Measurements from ENCODE around the gene PARD3.
A peak's percentile ranks its signal among the peaks of the same experiment; 100 is the strongest.
"Not testable (repeated sequence)": the region's sequence is repeated elsewhere in the genome, so short reads cannot be mapped to it uniquely, and the experiment has no call there.

PARD3 gene

GRCh38 chr10:34392641-34393170 lies 422.4 kb downstream of the PARD3 start:
- H3K4me1 Mint-ChIP-seq (ENCODE audit: low read depth): no peaks in the 10 kb centered on the region
- no peaks in the 10 kb centered on the region for H3K36me3 Mint-ChIP-seq (ENCODE audit: low read depth)
- no peak overlapping the region for H3K27ac Mint-ChIP-seq
- no peaks in the 10 kb centered on the region for H3K27me3 Mint-ChIP-seq
- no peaks in the 10 kb centered on the region for H3K9me3 Mint-ChIP-seq
- H3K4me3 Mint-ChIP-seq: no peak overlapping the region

DNA sequence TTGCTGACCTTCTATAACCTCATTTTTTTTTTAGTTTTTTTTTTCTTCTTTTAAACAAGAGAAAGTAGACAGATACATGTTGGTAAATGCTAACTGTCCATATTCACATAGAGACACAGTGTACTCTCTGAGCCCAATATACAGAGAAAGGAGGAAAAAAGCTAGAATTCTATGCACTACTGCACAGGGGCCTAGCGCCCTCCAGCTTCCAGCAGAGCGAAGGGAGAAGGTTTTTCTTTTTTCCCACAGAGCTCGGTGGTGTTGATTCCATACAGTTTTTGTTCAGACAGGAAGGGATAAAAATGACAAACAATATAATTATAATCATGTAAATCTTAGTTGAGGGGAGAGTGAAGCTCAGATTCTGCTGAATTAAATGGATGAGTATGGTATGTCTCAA lies 423.9 kb downstream of the PARD3 start:
- not testable (repeated sequence) for H3K36me3 Mint-ChIP-seq (ENCODE audit: low read depth); H3K4me1 Mint-ChIP-seq (ENCODE audit: low read depth); H3K27me3 Mint-ChIP-seq; H3K27ac Mint-ChIP-seq; H3K9me3 Mint-ChIP-seq; H3K4me3 Mint-ChIP-seq

DNA sequence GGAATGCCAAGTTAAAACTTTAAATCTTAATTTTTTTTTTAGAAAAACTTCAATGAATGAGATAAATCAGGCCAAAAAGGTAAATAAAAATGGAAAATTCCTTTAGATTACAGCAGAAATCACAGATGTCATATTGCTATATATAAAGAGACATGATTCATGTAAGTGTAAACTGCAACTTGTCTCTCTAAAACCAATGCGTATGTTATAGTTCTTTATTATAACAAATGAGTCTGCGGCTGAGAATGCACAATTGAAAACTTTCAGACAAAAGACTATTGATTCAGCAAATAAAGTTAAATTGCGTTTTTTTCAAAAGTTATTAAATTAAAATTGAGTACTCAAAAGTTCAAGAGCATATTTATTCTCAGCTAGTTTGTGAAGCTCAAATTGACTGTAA lies 425.3 kb downstream of the PARD3 start:
- Mint-ChIP-seq H3K4me1 (ENCODE audit: low read depth) (no peaks in the 10 kb centered on the region), H3K27me3 (no peaks in the 10 kb centered on the region), H3K4me3 (no peak overlapping the region), H3K36me3 (ENCODE audit: low read depth) (no peaks in the 10 kb centered on the region), H3K27ac (no peak overlapping the region), H3K9me3 (no peaks in the 10 kb centered on the region)

DNA sequence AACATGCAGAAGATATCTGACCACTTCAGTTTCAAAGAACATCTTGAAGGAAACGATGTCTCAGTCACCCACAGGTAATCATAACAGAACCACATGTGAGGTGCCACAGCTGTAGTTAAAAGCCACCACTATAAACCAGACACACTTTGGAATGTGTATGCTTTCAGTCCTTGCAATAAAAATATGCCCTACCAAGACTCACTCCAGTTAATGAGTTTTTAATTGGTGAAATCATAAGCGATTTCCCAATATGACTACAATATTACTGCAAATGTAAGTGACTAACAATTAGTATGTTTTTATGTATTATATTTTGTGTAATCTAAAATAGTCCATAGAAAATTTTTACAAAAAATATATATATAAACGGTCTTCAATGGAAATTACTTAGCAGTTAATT lies 428.2 kb downstream of the PARD3 start:
- Mint-ChIP-seq H3K9me3 (no peaks in the 10 kb centered on the region), H3K27ac (no peak overlapping the region), H3K36me3 (ENCODE audit: low read depth) (no peaks in the 10 kb centered on the region), H3K4me1 (ENCODE audit: low read depth) (no peaks in the 10 kb centered on the region), H3K27me3 (no peaks in the 10 kb centered on the region), H3K4me3 (no peak overlapping the region)

- Mint-ChIP-seq H3K4me3 (no peak overlapping the region), H3K27ac (no peak overlapping the region), H3K27me3 (no peaks in the 10 kb centered on the region), H3K9me3 (no peaks in the 10 kb centered on the region), H3K4me1 (ENCODE audit: low read depth) (no peaks in the 10 kb centered on the region), H3K36me3 (ENCODE audit: low read depth) (no peaks in the 10 kb centered on the region)
Observed at GRCh38 chr10:34384372-34384771, 430.7 kb downstream of the PARD3 start.

DNA sequence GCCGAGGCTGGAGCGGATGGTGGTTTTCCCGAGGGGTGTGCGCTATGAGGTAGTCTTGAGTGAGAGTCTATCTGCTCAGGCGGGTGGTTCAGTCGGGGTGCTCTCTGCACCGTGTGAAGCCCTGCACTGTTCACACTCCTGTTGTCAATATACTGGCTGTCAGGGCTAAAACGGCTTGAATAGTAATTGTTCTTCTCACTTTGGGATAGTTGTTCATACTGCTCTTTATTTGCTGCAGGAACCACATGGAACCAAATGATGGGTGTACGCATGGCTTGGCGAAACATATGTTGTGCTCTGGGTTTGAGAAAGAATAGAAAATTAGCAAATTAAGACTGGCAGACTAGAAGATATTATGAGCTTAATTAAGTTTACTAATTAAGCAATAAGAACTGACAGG lies 432.5 kb downstream of the PARD3 start:
- Mint-ChIP-seq H3K27me3 (no peaks in the 10 kb centered on the region), H3K36me3 (ENCODE audit: low read depth) (no peaks in the 10 kb centered on the region), H3K4me3 (no peak overlapping the region), H3K27ac (no peak overlapping the region), H3K4me1 (ENCODE audit: low read depth) (no peaks in the 10 kb centered on the region), H3K9me3 (no peaks in the 10 kb centered on the region)

GRCh38 chr10:34380856-34381255 lies 434.2 kb downstream of the PARD3 start:
- Mint-ChIP-seq H3K27ac (no peak overlapping the region), H3K36me3 (ENCODE audit: low read depth) (no peaks in the 10 kb centered on the region), H3K9me3 (no peaks in the 10 kb centered on the region), H3K4me1 (ENCODE audit: low read depth) (no peaks in the 10 kb centered on the region), H3K4me3 (no peak overlapping the region), H3K27me3 (no peaks in the 10 kb centered on the region)

- no peaks in the 10 kb centered on the region for H3K36me3 Mint-ChIP-seq (ENCODE audit: low read depth)
- H3K27me3 Mint-ChIP-seq: no peaks in the 10 kb centered on the region
- H3K4me3 Mint-ChIP-seq: no peak overlapping the region
Observed at GRCh38 chr10:34378297-34378696, 436.8 kb downstream of the PARD3 start.

GRCh38 chr10:34377833-34378232 lies 437.3 kb downstream of the PARD3 start:
- H3K4me1 Mint-ChIP-seq (ENCODE audit: low read depth): peaks cover 8% of the 10 kb centered on the region
- no peaks in the 10 kb centered on the region for H3K27me3 Mint-ChIP-seq

More at GRCh38 chr10:34378297-34378696, 436.8 kb downstream of the PARD3 start:
- peaks cover 8% of the 10 kb centered on the region for H3K4me1 Mint-ChIP-seq (ENCODE audit: low read depth)
- H3K9me3 Mint-ChIP-seq: no peaks in the 10 kb centered on the region
- no peak overlapping the region for H3K27ac Mint-ChIP-seq

GRCh38 chr10:34374356-34375045 lies 440.6 kb downstream of the PARD3 start:
- Mint-ChIP-seq H3K4me1 (ENCODE audit: low read depth) (peaks cover 8% of the 10 kb centered on the region), H3K4me3 (no peak overlapping the region), H3K9me3 (no peaks in the 10 kb centered on the region), H3K27ac (peak overlapping the region; percentile 8), H3K27me3 (no peaks in the 10 kb centered on the region), H3K36me3 (ENCODE audit: low read depth) (no peaks in the 10 kb centered on the region)

More at GRCh38 chr10:34377833-34378232, 437.3 kb downstream of the PARD3 start:
- Mint-ChIP-seq H3K27ac (no peak overlapping the region), H3K36me3 (ENCODE audit: low read depth) (no peaks in the 10 kb centered on the region), H3K4me3 (no peak overlapping the region), H3K9me3 (no peaks in the 10 kb centered on the region)

- no peaks in the 10 kb centered on the region for H3K27me3 Mint-ChIP-seq
- H3K4me1 Mint-ChIP-seq (ENCODE audit: low read depth): peaks cover 8% of the 10 kb centered on the region
- H3K27ac Mint-ChIP-seq: no peak overlapping the region
- H3K4me3 Mint-ChIP-seq: no peak overlapping the region
- H3K9me3 Mint-ChIP-seq: no peaks in the 10 kb centered on the region
- H3K36me3 Mint-ChIP-seq (ENCODE audit: low read depth): no peaks in the 10 kb centered on the region
Observed at GRCh38 chr10:34373211-34373610, 441.9 kb downstream of the PARD3 start.

DNA sequence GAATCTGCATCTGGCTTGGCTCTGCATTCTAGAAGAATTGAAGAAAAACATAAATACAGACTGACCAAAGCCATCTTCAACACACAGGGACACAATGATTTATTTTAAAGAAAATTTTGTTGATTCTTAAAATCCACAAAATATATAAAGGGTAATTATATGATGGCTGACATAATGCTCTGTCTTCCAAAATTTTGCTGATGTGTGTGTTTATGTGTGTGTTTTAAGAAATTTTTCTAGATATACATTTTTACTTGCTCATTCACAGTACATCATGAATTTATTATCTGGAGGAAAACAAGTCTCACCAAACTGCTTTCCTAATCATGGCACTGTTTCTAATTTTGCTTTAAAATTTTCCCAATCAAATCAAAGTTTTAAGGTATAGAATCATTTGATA lies 442.6 kb downstream of the PARD3 start:
- H3K4me1 Mint-ChIP-seq (ENCODE audit: low read depth): peaks cover 8% of the 10 kb centered on the region

GRCh38 chr10:34370126-34370525 lies 445.0 kb downstream of the PARD3 start:
- Mint-ChIP-seq H3K36me3 (ENCODE audit: low read depth) (no peaks in the 10 kb centered on the region), H3K9me3 (no peaks in the 10 kb centered on the region), H3K4me1 (ENCODE audit: low read depth) (peaks cover 8% of the 10 kb centered on the region), H3K27me3 (no peaks in the 10 kb centered on the region), H3K4me3 (no peak overlapping the region), H3K27ac (no peak overlapping the region)

More for the DNA sequence above, 442.6 kb downstream of the PARD3 start:
- Mint-ChIP-seq H3K9me3 (no peaks in the 10 kb centered on the region), H3K36me3 (ENCODE audit: low read depth) (no peaks in the 10 kb centered on the region), H3K4me3 (no peak overlapping the region), H3K27ac (no peak overlapping the region), H3K27me3 (no peaks in the 10 kb centered on the region)

DNA sequence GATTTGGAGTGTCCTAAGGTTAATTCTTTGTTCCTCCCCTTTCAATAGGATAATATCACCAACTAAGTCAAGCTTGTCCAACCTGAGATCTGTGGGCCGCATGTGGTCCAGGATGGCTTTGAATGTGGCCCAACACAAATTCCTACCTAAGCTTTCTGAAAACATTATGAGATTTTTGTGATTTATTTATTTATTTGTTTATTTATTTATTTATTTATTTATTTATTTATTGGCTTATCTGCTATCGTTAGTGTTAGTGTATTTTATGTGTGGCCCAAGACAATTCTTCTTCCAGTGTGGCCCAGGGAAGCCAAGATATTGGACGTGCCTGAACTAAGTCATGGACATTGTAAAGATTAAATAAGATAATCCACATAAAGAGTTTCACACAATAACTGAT lies 446.0 kb downstream of the PARD3 start:
- no peaks in the 10 kb centered on the region for H3K4me1 Mint-ChIP-seq (ENCODE audit: low read depth)
- no peak overlapping the region for H3K27ac Mint-ChIP-seq
- H3K27me3 Mint-ChIP-seq: no peaks in the 10 kb centered on the region
- no peaks in the 10 kb centered on the region for H3K36me3 Mint-ChIP-seq (ENCODE audit: low read depth)
- H3K4me3 Mint-ChIP-seq: no peak overlapping the region
- H3K9me3 Mint-ChIP-seq: no peaks in the 10 kb centered on the region

DNA sequence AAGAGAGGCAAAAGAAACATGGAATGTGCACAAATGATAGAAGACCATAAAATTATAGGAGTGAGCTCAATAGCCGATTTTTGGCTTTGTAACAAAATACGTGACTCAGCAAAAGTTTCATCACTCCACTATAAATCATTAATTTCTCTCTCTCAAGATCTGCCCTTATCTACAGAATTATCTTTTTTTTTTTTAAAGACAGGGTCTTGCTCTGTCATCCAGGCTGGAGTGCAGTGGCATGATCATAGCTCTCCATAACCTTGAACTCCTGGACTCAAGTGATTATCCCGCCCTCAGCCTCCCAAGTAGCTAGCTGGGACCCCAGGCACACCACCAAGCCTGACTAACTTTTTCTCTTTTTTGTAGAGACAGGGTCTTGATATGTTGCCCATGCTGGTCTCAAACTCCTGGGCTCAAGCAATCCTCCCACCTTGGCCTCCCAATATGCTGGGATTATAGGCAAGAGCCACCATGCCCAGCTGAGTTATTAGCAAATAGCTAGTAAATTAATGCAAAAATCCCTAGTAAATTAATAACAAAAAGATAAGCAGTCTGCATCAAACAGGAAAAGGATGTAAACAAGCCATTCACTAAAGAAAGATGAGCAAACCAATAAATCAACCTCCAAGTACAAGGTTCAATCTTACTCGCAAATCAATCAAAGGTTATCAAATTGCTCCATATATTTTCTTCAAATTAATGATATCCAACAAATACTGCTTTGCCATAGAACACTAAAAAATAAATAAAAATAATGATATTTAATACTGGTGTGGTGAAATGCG lies 450.7 kb downstream of the PARD3 start:
- H3K27ac Mint-ChIP-seq: no peak overlapping the region
- no peaks in the 10 kb centered on the region for H3K9me3 Mint-ChIP-seq
- H3K4me3 Mint-ChIP-seq: no peak overlapping the region
- peaks cover 7% of the 10 kb centered on the region for H3K27me3 Mint-ChIP-seq
- H3K4me1 Mint-ChIP-seq (ENCODE audit: low read depth): no peaks in the 10 kb centered on the region
- no peaks in the 10 kb centered on the region for H3K36me3 Mint-ChIP-seq (ENCODE audit: low read depth)
